Subcutaneous adipose tissue (tissue), 4 donors: ENCODE results near the gene TRAPPC6A. TPM values are rescaled to one million over a fixed set of nuclear protein-coding genes. Genes with fewer than 3 reads are reported as not detected.

Experiments
- CTCF ChIP-seq: fragments of 450-650 bp; IDR thresholded peaks from one replicate; pipeline ENCODE4 v1.5.1; 2016; ENCODE audit warnings: low read depth, mild to moderate bottlenecking, control low read depth, antibody characterized with exemption, moderate library complexity
- total RNA-seq, 4 donors: library from RNA; depleted of rRNA; stranded (reverse); fragments of >200 nt; gene quantifications; one replicate each; pipeline ENCODE4 v1.1.0, GENCODE V29; 2016

TRAPPC6A gene
- total RNA-seq, 4 donors from 2014 or later: 7.7 to 38.4 (median 26.4) TPM

DNA sequence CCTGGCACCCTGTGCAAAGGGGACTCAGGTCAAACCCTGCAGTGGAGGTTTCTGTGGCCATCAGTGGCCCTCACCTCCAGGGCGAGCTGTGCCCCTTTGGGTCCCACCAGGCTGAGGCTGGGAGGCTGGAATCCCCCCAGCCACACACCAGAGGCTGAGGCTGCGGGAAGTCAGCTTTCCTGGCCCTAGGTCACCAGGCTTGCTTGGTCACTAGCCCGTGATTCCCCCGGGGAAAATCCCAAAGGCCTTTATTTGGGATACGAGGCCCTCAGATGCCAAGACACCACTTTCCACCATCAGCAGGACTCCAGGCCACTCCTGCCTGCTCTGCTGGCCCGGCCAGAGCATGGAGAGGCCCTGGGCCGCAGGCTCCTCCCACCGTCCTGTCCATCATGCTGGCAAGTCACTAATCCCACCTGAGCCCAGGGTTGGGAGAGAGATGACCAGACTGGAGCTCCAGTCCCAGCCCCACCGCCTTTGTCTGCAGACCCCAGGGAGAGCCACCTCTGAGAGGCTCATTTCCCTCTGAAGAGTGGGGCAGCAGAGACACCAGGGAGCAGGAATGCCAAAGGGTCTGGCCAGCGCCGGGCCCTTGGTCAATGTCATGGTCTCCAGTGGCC is 21.9 kb downstream of the TRAPPC6A start:
- no peak for TF ChIP-seq CTCF

- no peak for TF ChIP-seq CTCF
Measured at GRCh38 chr19:45154064-45154827, 23.8 kb downstream of the TRAPPC6A start.

DNA sequence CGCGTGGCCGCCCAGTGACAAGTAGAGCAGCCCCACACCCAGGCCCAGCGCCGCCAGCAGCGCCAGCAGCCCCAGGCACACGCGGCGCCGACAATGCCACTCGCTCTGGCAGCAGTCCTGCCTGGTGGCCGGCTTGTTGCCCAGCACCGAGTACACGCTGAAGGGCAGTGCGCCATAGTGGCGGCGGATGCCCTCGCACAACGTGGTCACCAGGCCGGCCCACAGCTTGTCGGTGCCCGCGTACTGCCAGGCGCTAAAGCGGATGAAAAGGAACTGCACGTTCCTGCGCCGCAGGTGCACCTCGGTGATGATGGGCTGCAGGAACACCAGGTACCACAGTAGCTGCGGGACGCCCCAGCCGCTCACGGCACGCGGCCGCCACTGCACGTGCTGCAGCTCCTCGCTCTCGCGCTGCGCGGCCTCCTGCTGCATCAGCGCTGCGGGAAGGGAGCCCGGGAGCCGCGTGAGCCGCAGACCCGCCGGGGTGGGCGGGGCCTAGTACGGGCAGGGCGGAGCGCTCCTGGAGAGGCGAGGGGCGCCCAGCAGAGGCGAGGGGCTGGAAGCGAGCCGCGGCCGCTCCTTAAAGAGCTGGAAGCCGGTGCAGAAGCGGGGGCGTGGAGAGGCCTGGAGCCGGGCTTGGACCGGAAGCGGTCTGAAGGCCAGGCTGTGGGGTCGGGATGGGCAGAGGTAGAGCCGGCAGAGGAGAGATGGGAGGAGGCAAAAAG is 24.5 kb downstream of the TRAPPC6A start:
- no peak for TF ChIP-seq CTCF

DNA sequence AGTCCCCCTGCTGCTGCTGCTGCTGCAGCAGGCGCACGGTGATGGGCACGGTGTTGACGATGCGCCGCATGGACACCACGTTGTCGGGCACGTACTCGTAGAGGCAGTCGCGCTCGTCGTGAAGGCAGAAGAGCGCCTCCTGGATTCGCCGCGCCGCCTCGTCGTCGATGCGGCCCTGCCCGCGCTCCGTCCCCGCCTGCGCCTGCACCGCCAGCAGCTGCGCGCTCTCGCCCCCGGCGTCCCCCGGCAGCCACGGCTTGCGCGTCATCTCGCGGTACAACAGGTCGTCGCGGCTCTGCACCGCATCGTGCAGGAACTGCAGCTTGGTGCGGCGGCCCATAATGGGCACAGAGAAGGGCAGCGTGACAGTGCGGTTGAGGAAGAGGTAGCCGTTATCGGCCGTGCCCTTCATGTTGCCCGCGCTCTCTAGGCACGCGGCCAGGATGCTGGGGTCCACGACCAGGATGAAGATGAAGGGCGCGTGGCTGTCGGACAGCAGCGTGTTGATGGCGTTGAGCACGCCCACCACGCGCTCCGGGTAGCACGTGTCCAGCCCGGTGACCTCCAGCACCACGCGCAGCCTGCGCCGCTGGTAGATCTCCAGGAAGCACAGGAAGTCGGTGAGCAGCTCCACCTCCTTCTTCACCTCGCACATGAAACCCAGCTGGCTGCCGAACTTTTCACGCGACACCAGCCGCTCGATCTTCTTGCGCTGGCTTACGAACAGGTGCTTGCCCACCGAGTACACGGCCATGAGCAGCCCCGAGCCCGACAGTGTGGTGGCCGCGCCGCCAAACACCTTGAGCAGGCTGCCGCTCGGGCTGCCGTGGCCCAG is 25.3 kb downstream of the TRAPPC6A start:
- no peak for TF ChIP-seq CTCF

DNA sequence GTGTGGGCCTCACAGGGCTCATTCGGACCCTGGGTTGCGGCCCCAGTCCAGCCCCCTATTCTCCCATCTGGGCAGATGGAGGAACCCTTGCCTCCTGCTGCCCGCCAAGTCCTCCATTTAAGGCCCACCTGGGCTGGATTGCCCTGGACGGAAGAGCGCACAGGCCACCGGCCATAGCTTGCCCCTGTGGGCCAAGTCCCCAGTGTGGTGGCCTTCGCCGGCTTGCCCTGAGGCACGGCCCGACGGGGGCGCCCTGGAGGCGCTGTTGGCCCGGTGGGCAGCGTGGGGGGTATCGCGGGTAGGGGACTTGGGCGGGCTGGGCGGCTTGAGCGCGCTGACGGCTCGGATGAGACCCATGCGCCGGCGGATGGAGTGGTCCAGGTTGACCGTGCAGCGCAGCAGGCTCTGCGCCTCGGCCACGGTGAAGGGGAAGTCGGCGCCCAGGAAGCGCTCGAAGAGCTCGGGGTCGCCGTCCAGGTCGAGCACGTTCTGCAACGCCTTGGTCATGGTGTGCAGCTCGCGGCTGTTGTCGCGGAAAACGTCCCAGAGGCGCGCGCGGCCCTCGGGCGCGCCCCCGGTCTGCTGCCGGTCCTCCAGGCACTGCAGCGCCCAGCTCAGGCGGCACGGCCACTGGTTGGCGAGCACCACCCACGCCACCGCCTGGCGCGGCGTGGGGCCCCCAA is 26.1 kb downstream of the TRAPPC6A start:
- no peak for TF ChIP-seq CTCF

- TF ChIP-seq CTCF: no peak
Measured at GRCh38 chr19:45151320-45151719, 26.7 kb downstream of the TRAPPC6A start.
